Body of pancreas (tissue), 4 donors: ENCODE data around the gene SH2D3C. TPM values are rescaled to one million over a fixed set of nuclear protein-coding genes. Genes with fewer than 3 reads are reported as not detected.

Experiments used
- ATAC-seq: fragments of 150-250 bp; one replicate; pipeline ENCODE4 v1.9.1; 2016
- DNase-seq, 4 donors: peaks; one replicate each; pipeline ENCODE4 v3.0.0-alpha.2; 2019
- H3K27ac ChIP-seq, 4 donors: fragments of 200-600 bp; sonication (generic); 1 replicate in 3 of 4; 2 replicates in 1 of 4; pipeline versions ENCODE4 v1.5.1 to v1.6.1; 2016 to 2019; ENCODE audit warnings: mild to moderate bottlenecking in 1 of 4, mixed read lengths in 1 of 4, moderate library complexity in 1 of 4
- H3K27me3 ChIP-seq, 2 donors: fragments of 200-600 bp; sonication (generic); one replicate each; pipeline ENCODE4 v1.6.0; 2016; ENCODE audit warnings: mild to moderate bottlenecking in 1 of 2
- H3K36me3 ChIP-seq, 2 donors: fragments of 200-600 bp; sonication (generic); replicated peaks in 1 of 2; 2 replicates each; pipeline ENCODE4 v1.5.1; 2016; ENCODE audit warnings: low read depth in 2 of 2; ENCODE audit not compliant: insufficient read depth in 1 of 2
- H3K4me1 ChIP-seq: fragments of 200-600 bp; sonication (generic); one replicate; pipeline ENCODE4 v1.6.0; 2016
- H3K4me3 ChIP-seq, 2 donors: fragments of 200-600 bp; sonication (generic); 1 replicate in 1 of 2; 2 replicates in 1 of 2; pipeline ENCODE4 v1.5.1; 2016 to 2019
- H3K9me3 ChIP-seq, 3 donors: fragments of 200-600 bp; sonication (generic); 1 replicate in 2 of 3; 2 replicates in 1 of 3; pipeline ENCODE4 v1.5.1; 2016
- POLR2A ChIP-seq, 3 donors: fragments of 450-650 bp; IDR thresholded peaks; one replicate each; pipeline ENCODE4 v1.6.1; 2016; ENCODE audit warnings: antibody characterized with exemption in 3 of 3, mild to moderate bottlenecking in 2 of 3
- WGBS, 2 donors: methylation state at CpG; one replicate each; pipeline ENCODE4 v1.1.5; 2017; 5-methylcytosine and 5-hydroxymethylcytosine counted together
- intact Hi-C: fragments of 100-400 bp; cut with DNase I; formaldehyde crosslinking; loops from one replicate; pipeline ENCODE4 v1.15.1; 2023
- total RNA-seq, 2 donors: library from RNA; depleted of rRNA; stranded (reverse); fragments of >200 nt; gene quantifications; one replicate each; pipeline ENCODE4 v1.1.0, GENCODE V29; 2016
- TF ChIP-seq, protein P1 (sequence below), 7 experiments: fragments of 450-650 bp in 4 of 7; fragments of 200-600 bp in 3 of 7; sonication (generic) in 3 of 7; IDR thresholded peaks; one replicate each; pipeline ENCODE4 v1.5.1; 2016 to 2019; ENCODE audit warnings: antibody characterized with exemption in 7 of 7

SH2D3C gene
- total RNA-seq, 2 donors from 2014 or later = 3.3 to 4.2 TPM

DNA sequence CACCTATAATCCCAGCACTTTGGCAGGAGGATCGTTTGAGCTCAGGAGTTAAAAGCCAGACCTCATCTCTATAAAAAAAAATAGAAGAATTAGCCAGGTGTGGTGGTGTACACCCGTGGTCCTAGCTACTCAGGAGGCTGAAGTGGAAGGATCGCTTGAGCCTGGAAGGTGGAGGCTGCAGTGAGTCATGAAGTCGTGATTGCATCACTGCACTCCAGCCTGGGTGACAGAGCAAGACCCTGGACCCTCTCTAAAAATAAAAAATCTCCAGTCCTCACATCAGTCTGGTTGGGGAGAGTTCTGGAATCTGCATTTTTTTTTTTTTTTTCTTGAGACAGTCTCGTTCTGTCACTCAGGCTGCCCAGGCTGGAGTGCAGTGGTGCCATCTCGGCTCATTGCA lies 33.5 kb upstream of the SH2D3C start:
- no peak overlapping the region for H3K27ac ChIP-seq
- ATAC-seq = no peak
- H3K27me3 ChIP-seq = no peaks in the 10 kb centered on the region
- no peak for DNase-seq
- intact Hi-C loops = no loop called here
- no peak overlapping the region for H3K4me3 ChIP-seq
- H3K9me3 ChIP-seq = no peaks in the 10 kb centered on the region
- no peak for TF ChIP-seq POLR2A (IDR thresholded peaks at IDR 0.05)
- TF ChIP-seq, protein P1, sequence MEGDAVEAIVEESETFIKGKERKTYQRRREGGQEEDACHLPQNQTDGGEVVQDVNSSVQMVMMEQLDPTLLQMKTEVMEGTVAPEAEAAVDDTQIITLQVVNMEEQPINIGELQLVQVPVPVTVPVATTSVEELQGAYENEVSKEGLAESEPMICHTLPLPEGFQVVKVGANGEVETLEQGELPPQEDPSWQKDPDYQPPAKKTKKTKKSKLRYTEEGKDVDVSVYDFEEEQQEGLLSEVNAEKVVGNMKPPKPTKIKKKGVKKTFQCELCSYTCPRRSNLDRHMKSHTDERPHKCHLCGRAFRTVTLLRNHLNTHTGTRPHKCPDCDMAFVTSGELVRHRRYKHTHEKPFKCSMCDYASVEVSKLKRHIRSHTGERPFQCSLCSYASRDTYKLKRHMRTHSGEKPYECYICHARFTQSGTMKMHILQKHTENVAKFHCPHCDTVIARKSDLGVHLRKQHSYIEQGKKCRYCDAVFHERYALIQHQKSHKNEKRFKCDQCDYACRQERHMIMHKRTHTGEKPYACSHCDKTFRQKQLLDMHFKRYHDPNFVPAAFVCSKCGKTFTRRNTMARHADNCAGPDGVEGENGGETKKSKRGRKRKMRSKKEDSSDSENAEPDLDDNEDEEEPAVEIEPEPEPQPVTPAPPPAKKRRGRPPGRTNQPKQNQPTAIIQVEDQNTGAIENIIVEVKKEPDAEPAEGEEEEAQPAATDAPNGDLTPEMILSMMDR (IDR thresholded peaks at IDR 0.05) = no peak
- peaks cover 22 to 23% of the 10 kb centered on the region in 2 donors for H3K36me3 ChIP-seq
- H3K4me1 ChIP-seq = peaks cover 4% of the 10 kb centered on the region
- 85 to 96% methylated on average over 6 of the region's 6 CpGs for WGBS, 2 donors

DNA sequence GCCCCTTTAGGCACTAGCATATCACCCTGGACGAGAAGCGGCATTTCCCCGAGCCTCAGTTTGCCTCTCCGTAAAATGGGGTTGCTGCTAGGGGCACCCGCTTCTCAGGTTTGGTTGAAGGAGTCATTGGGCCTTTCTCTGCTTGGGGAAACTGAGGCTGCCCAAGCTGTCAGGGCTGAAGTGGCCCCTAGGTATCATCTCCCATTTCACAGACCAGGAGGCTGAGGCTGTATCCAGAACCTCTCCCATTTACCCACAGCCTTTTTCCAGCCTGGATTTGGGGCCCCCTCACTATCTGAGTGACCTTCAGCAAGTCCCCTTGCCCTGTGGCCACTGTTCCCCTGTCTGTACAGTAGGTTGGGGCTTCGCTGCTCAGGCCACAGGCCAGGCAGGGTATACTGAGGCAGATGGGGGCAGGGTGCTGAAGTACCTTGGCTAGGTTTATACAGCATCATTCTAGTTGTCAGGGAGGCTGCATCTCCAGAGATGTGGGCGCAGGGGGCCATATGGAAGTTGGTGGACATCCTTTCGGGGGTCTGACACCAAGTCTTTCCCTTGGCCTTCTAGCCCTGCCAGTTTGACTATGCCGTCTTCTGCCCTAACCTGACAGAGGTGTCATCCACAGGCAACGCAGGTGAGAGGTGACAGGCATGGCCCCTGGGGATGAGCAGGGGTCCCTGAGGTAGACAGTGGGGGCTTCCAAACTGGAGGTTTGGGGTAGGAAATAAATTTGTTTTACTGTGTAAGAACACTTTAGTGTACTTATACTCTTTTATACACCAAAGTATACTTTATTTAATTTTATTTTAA lies 32.1 kb upstream of the SH2D3C start:
- 95 to 97% methylated on average over 6 to 10 of the region's 10 CpGs for WGBS, 2 donors
- no peak for ATAC-seq

DNA sequence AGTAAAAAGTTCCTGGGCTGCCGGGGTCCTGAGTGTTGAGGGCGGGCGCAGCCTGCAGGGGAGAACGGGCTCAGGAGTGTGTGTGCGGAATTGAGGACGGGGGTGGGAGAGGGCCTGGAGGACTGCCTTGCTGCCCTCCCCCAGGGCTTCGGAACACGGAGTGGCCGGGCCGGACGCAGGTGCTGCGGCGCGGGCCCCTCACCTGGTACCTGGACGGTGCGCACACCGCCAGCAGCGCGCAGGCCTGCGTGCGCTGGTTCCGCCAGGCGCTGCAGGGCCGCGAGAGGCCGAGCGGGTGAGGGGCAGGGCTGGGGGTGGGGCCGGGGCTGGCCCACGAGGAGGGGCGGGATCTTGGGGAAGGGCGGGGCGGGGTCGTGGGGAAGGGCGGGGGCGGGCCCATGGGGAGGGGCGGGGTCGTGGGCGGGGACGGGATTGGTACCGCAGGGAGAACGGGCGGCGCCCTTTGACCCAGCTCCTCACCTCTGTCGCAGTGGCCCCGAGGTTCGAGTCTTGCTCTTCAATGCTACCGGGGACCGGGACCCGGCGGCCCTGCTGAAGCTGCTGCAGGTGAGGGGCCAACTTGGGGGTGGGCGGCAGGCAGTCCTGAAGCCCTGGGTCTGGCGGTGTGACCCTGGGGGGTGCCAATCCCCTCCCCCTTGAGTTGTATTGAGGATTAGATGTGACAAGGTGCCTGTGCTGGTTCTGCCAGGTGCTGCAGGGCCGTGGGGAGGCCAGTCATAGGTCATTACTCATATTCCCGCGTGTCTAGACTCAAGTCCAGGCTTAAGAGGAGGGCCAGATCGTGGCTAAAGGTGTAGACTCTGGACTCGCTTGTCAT lies 31.3 kb upstream of the SH2D3C start:
- H3K27me3 ChIP-seq = no peaks in the 10 kb centered on the region
- ATAC-seq = no peak
- no peak overlapping the region for H3K4me3 ChIP-seq
- peaks cover 6% of the 10 kb centered on the region for H3K4me1 ChIP-seq
- DNase-seq = peak in 1 of 4 donors; percentile 33
- TF ChIP-seq, protein P1 (IDR thresholded peaks at IDR 0.05) = no peak
- no peak for TF ChIP-seq POLR2A (IDR thresholded peaks at IDR 0.05)
- intact Hi-C loops = no loop called here
- H3K27ac ChIP-seq = no peak overlapping the region
- H3K36me3 ChIP-seq = peaks cover 18 to 22% of the 10 kb centered on the region in 2 donors
- 67 to 86% methylated on average over 33 to 38 of the region's 57 CpGs for WGBS, 2 donors
- H3K9me3 ChIP-seq = no peaks in the 10 kb centered on the region

More for the DNA sequence above, 32.1 kb upstream of the SH2D3C start:
- TF ChIP-seq POLR2A (IDR thresholded peaks at IDR 0.05) = no peak
- TF ChIP-seq, protein P1 (IDR thresholded peaks at IDR 0.05) = no peak
- no peaks in the 10 kb centered on the region for H3K4me1 ChIP-seq
- no peak overlapping the region for H3K27ac ChIP-seq
- H3K36me3 ChIP-seq = peaks cover 22 to 23% of the 10 kb centered on the region in 2 donors
- intact Hi-C loops = no loop called here
- DNase-seq = no peak
- no peak overlapping the region for H3K4me3 ChIP-seq
- H3K27me3 ChIP-seq = no peaks in the 10 kb centered on the region
- H3K9me3 ChIP-seq = no peaks in the 10 kb centered on the region

DNA sequence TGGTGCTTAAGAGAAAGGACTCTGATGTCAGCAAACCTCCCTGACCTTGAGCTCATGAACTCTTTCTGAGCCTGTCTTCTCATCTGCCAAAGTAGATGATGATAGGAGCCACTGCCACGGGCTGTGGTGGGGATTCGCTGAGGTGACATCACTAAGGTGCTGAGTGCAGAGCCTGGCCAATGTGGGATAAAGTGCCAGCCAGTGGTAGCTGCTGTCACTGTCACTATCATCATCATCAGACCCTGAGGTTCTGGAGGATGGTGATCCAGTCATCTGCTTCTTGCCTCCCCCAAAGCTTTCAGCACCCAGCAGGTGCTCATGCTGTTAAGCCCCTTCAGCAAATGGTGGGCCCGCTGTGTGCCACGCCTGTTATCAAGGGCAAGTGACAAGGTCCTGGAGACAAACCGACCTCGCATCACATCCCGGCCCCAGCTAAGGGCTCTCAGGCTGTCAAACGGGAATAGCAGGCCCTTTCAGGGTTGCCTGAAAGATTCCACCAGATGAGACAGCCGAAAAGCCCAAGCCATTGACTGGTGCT lies 30.6 kb upstream of the SH2D3C start:
- H3K27me3 ChIP-seq = no peaks in the 10 kb centered on the region
- DNase-seq (no peak), ATAC-seq (no peak)
- H3K27ac ChIP-seq = no peak overlapping the region
- H3K4me3 ChIP-seq = no peak overlapping the region
- WGBS, 2 donors = 75% methylated on average over 6 to 9 of the region's 9 CpGs
- H3K4me1 ChIP-seq = peaks cover 13% of the 10 kb centered on the region
- intact Hi-C loops = no loop called here
- H3K9me3 ChIP-seq = no peaks in the 10 kb centered on the region
- peaks cover 16 to 22% of the 10 kb centered on the region in 2 donors for H3K36me3 ChIP-seq
- TF ChIP-seq, protein P1 (IDR thresholded peaks at IDR 0.05) = no peak
